SU-DHL-6 (cell line): ENCODE measurements around the gene MLANA.

Source experiments
- EZH2phosphoT487 ChIP-seq: fragments of 200-600 bp; sonication (generic), shearing (Covaris generic); conservative IDR thresholded peaks from 2 replicates; pipeline ENCODE4 v1.6.1; 2018; ENCODE audit warnings: mild to moderate bottlenecking, antibody characterized with exemption, low read length, moderate library complexity, mixed read lengths
- TF ChIP-seq, protein P1 (sequence below): fragments of 200-600 bp; sonication (generic); IDR thresholded peaks from one replicate; pipeline ENCODE4 v1.5.1; 2017; ENCODE audit warnings: antibody characterized with exemption, mild to moderate bottlenecking, low read length, moderate library complexity; ENCODE audit not compliant: insufficient read depth, poor library complexity, severe bottlenecking

DNA sequence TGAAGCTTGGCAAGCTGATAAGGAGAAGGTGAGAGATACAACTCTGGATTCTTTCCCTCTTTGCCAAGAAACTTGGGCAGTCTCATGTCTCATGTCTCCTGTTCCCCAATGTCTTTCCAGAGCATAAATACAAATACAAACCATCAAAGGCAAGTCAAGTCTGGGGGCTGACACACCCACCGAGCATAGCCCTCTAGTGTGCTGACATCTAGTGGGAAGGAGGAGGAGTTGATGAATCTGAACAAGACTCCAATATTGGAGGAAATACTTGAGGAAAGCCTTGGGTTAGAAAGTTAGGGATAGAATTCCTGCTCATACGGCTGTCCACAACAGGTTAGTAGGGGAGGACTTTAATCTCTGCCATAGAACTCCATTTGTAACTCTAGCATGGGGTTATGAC is 8.6 kb downstream of the MLANA start:
- TF ChIP-seq, protein P1, sequence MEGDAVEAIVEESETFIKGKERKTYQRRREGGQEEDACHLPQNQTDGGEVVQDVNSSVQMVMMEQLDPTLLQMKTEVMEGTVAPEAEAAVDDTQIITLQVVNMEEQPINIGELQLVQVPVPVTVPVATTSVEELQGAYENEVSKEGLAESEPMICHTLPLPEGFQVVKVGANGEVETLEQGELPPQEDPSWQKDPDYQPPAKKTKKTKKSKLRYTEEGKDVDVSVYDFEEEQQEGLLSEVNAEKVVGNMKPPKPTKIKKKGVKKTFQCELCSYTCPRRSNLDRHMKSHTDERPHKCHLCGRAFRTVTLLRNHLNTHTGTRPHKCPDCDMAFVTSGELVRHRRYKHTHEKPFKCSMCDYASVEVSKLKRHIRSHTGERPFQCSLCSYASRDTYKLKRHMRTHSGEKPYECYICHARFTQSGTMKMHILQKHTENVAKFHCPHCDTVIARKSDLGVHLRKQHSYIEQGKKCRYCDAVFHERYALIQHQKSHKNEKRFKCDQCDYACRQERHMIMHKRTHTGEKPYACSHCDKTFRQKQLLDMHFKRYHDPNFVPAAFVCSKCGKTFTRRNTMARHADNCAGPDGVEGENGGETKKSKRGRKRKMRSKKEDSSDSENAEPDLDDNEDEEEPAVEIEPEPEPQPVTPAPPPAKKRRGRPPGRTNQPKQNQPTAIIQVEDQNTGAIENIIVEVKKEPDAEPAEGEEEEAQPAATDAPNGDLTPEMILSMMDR = no peak
- TF ChIP-seq EZH2phosphoT487 = no peak
